Brain microvascular endothelial cell (primary cell): Measurements from ENCODE around the gene IL1R1.

ENCODE experiments used
- DNase-seq: peaks from one replicate; pipeline ENCODE4 v3.0.0-alpha.2; 2020
- H3K27ac ChIP-seq: fragments of 250-450 bp; sonication (Bioruptor Pico); 2 replicates; pipeline ENCODE4 v1.5.1; 2020; ENCODE audit warnings: mild to moderate bottlenecking, moderate library complexity
- H3K27me3 ChIP-seq: fragments of 250-450 bp; sonication (Bioruptor Pico); replicated peaks from 2 replicates; pipeline ENCODE4 v1.5.1; 2020; ENCODE audit warnings: mild to moderate bottlenecking
- H3K36me3 ChIP-seq: fragments of 250-450 bp; sonication (Bioruptor Pico); replicated peaks from 2 replicates; pipeline ENCODE4 v1.5.1; 2020; ENCODE audit warnings: mild to moderate bottlenecking
- H3K4me3 ChIP-seq: 2 replicates; pipeline ENCODE4 v1.5.1; 2011; ENCODE audit warnings: low read depth, mild to moderate bottlenecking, control low read depth, low read length, moderate library complexity
- in situ Hi-C: cut with HindIII; loops from 2 replicates; pipeline ENCODE4 v1.10.0; 2017; ENCODE audit warnings: low sequenced_read_pairs, low pct_ligation_motif_present
- TF ChIP-seq, protein P1 (sequence below): IDR thresholded peaks from 2 replicates; pipeline ENCODE4 v1.5.1; 2011; ENCODE audit warnings: low read depth, mild to moderate bottlenecking, moderate library complexity, low read length, control low read depth, inconsistent platforms; ENCODE audit errors: missing control alignments

The IL1R1 gene

DNA sequence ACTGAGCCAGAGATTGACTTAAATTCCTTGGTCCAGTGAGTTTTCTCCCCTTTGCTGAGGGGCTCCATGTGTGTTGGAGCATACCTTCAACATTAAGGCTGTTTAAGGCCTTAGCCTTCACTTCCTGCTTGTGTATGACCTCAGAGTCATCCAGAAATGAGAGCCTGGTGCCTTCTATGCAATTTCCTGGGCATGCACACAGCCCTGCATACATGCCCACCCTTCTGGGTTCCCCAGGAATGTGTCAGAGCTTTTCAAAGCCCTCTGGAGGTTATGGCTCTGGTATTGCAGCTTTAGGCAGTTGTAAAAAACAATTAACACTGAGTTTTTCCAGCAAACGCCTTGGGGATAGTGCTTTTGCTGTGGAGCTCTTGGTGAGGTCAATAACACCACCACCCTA is 16.7 kb downstream of the IL1R1 start:
- no peak overlapping the region for H3K27ac ChIP-seq
- in situ Hi-C loops: no loop called here

DNA sequence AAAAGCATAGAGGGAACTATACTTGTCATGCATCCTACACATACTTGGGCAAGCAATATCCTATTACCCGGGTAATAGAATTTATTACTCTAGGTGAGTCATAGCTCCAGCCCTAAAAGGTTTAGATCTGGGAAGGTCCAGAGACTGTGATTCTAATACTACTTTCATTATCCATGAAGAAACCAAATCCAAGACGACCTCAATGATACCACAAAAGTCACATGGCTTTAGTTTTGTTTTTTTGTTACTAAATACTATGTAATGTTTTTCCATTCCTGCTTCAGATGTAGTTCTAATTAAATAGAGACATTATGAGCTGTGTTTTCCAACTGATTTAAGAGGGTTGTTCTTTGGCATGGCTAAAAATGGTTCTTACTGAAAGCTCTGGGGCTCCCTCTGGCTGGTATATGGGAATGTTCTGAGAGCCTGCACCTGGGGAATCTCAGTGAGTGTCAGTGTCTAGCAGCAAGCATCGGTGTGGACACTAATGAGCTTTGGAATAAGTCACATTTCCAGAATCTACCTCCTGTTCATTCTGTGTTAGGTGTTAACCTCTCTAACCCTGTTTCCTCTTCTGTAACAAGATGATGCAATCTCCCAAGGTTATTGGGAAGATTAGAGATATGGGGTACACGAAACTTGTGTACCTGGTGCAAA is 23.8 kb downstream of the IL1R1 start:
- H3K4me3 ChIP-seq: no peak overlapping the region
- H3K27me3 ChIP-seq: no peaks in the 10 kb centered on the region
- peak overlapping the region; percentile 9 for H3K27ac ChIP-seq
- DNase-seq: peak; percentile 57
- in situ Hi-C loops: no loop called here
- peaks cover 11% of the 10 kb centered on the region for H3K36me3 ChIP-seq
- TF ChIP-seq, protein P1, sequence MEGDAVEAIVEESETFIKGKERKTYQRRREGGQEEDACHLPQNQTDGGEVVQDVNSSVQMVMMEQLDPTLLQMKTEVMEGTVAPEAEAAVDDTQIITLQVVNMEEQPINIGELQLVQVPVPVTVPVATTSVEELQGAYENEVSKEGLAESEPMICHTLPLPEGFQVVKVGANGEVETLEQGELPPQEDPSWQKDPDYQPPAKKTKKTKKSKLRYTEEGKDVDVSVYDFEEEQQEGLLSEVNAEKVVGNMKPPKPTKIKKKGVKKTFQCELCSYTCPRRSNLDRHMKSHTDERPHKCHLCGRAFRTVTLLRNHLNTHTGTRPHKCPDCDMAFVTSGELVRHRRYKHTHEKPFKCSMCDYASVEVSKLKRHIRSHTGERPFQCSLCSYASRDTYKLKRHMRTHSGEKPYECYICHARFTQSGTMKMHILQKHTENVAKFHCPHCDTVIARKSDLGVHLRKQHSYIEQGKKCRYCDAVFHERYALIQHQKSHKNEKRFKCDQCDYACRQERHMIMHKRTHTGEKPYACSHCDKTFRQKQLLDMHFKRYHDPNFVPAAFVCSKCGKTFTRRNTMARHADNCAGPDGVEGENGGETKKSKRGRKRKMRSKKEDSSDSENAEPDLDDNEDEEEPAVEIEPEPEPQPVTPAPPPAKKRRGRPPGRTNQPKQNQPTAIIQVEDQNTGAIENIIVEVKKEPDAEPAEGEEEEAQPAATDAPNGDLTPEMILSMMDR: peak; percentile 75

More for the DNA sequence above, 16.7 kb downstream of the IL1R1 start:
- TF ChIP-seq, protein P1: peak; percentile 19
- no peaks in the 10 kb centered on the region for H3K27me3 ChIP-seq
- H3K4me3 ChIP-seq: no peak overlapping the region
- peaks cover 28% of the 10 kb centered on the region for H3K36me3 ChIP-seq
- no peak for DNase-seq

DNA sequence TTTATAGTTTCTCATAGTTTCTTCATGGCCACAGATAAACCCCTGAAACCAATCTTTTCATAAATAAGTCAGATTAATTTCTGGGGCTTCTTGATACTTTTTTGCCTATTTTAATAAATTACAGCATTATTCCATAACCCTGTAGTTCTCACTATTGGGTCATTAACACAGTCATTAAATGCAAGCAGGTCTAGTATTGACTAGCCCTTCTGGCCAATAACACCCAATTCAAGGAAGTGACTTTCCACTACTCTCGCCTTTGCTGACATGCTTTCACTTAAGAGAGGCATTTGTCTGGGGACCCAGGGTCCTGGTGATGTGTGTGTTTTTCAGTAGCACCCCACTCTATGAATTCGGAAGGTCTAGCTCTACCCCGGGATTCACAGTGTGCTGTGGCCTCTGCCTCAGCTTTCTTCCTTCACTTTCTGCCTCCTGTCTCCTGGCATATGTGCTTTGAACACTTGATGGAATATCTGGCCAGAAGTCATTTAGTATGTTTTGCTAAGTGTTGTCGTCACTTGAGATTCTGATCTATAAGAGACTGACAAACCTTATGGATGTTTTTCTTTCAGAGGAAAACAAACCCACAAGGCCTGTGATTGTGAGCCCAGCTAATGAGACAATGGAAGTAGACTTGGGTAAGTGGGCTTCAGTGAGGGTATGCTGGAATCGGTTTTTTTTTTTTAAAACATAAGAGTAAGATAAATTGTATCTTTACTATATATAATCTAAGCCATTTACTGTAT is 25.7 kb downstream of the IL1R1 start:
- H3K36me3 ChIP-seq: peaks cover 17% of the 10 kb centered on the region
- no peak overlapping the region for H3K4me3 ChIP-seq
- no peaks in the 10 kb centered on the region for H3K27me3 ChIP-seq
- TF ChIP-seq, protein P1: no peak
- no peak for DNase-seq
- H3K27ac ChIP-seq: no peak overlapping the region
- in situ Hi-C loops: no loop called here

DNA sequence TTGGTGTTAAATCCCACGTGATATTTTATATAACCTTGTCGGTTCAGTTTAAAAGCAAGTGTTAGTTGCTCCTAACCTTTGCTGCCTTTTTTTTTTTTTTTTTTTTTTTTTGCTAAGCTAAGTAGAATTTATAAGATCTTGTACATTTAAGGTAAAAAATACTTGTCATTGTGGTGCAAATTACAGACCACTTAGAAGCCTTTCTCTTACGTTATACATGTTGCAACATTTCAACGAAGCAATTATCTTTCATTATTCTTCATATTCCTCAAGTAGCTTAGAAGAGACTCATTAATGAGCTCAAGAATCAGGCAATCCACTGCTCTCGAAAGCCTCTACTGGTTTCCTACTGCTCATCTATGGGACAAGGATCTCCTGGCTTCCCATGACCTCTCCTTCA is 29.4 kb downstream of the IL1R1 start:
- DNase-seq: no peak
- no peak overlapping the region for H3K4me3 ChIP-seq
- TF ChIP-seq, protein P1: no peak
- in situ Hi-C loops: no loop called here
- H3K36me3 ChIP-seq: peaks cover 26% of the 10 kb centered on the region
- no peaks in the 10 kb centered on the region for H3K27me3 ChIP-seq
- no peak overlapping the region for H3K27ac ChIP-seq

DNA sequence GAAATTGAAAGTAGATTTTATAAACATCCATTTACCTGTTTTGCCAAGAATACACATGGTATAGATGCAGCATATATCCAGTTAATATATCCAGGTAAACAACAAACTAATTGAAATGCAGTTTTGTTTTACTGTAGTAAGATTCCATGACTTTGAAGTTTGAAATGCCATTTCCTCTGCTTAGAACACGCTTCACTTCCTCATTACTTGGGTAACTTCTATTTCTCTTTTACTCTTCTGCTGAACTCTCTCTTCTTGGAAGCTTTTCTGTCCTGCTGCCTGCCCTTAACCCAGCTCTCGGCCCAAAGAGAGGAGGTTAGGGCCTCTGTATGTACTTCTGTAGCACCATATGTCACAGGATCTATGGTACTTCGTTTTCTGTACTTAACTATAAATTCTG is 30.2 kb downstream of the IL1R1 start:
- Histone ChIP-seq H3K4me3 (no peak overlapping the region), H3K36me3 (peaks cover 32% of the 10 kb centered on the region), H3K27me3 (no peaks in the 10 kb centered on the region), H3K27ac (no peak overlapping the region)
- DNase-seq: no peak
- in situ Hi-C loops: no loop called here
- TF ChIP-seq, protein P1: no peak
